Measurements from ENCODE around the gene LCAT. TPM values are rescaled to one million over a fixed set of nuclear protein-coding genes. Genes with fewer than 3 reads are reported as not detected.

Gene LCAT
- total RNA-seq, 1 donor from 2014 or later, result 1.6 TPM

DNA sequence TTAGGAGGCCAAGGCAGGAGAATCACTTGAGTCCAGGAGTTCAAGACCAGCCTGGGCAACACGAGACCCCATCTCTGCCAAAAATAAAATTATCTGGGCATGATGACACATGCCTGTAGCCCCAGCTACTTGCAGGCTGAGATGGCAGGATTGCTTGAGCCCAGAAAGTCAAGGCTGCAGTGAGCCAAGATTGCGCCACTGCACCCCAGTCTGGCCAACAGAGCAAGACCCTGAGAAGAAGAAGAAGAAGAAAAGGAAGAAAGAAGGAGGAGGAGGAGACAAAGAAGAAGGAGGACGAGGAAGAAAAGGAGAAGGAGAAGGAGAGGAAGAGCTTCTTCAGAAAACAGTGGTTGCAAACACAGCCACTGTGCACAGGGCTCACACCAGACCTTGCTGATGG is 44.8 kb upstream of the LCAT start:
- Histone ChIP-seq H3K36me3 (ENCODE audit: control insufficient read depth, insufficient read depth, low read length) (no peaks in the 10 kb centered on the region), H3K27me3 (ENCODE audit: control insufficient read depth, insufficient read depth, low read length) (no peaks in the 10 kb centered on the region), H3K4me3 (ENCODE audit: low read depth, low read length) (no peak overlapping the region)
- DNase-seq (ENCODE audit: low read depth) (no peak), FAIRE-seq (no peak)
- TF ChIP-seq, protein P1, sequence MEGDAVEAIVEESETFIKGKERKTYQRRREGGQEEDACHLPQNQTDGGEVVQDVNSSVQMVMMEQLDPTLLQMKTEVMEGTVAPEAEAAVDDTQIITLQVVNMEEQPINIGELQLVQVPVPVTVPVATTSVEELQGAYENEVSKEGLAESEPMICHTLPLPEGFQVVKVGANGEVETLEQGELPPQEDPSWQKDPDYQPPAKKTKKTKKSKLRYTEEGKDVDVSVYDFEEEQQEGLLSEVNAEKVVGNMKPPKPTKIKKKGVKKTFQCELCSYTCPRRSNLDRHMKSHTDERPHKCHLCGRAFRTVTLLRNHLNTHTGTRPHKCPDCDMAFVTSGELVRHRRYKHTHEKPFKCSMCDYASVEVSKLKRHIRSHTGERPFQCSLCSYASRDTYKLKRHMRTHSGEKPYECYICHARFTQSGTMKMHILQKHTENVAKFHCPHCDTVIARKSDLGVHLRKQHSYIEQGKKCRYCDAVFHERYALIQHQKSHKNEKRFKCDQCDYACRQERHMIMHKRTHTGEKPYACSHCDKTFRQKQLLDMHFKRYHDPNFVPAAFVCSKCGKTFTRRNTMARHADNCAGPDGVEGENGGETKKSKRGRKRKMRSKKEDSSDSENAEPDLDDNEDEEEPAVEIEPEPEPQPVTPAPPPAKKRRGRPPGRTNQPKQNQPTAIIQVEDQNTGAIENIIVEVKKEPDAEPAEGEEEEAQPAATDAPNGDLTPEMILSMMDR (IDR thresholded peaks at IDR 0.05; ENCODE audit: insufficient read depth, low read length, severe bottlenecking), result no peak

DNA sequence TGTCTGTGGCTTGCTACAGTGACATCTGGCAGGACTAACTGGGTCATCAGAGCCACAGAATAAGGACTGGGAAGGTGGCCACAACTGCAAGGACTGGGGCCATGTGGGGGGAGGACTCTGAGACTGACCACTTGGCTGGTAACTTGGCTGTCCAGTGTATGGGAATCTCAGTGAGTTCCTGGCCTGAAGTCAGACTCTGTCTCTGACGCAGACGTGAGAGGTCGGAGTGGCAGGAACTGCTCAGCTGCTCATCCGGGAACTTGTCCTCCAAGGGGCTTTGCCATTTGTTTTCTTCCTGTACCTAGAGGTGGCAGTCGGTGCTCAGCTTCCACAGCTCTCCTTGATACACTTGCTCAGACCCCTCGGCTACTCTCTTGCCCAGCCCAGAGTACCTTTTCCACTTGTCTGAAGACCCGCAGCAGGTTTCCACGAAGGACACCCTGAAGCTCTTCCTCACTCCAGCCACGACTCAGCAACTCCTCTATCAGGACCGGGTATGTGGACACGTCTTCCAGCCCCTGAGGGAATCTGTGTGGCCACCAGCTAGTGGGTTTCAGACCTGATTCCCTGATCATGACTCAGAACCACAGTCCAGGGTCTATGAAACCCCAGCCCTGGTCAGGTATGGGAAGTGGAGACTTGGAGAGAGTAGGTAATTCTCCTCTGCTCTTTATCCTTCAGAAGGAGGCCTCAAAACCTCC is 43.7 kb upstream of the LCAT start:
- peak; percentile 40 for DNase-seq (ENCODE audit: low read depth)
- Histone ChIP-seq H3K36me3 (ENCODE audit: control insufficient read depth, insufficient read depth, low read length) (no peaks in the 10 kb centered on the region), H3K27me3 (ENCODE audit: control insufficient read depth, insufficient read depth, low read length) (no peaks in the 10 kb centered on the region), H3K4me3 (ENCODE audit: low read depth, low read length) (no peak overlapping the region)
- FAIRE-seq, result no peak
- TF ChIP-seq, protein P1 (IDR thresholded peaks at IDR 0.05; ENCODE audit: insufficient read depth, low read length, severe bottlenecking), result no peak

DNA sequence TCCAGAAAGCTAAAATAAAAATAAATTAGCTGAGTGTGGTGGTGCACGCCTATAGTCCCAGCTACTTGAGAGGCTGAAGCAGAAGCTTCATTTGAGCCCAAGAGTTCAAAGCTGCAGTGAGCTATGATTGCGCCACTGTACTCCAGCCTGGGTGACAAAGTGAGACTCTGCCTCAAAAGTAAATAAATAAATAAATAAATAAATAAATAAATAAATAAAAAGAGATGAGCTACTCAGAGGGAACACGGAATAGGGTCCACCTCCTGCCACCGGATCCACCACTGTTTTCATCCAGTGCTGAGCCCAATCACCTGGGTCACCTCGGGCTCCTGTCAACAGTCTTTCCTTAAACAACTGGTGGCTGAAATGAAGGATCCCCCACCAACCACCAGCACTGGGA is 43.0 kb upstream of the LCAT start:
- TF ChIP-seq, protein P1 (IDR thresholded peaks at IDR 0.05; ENCODE audit: insufficient read depth, low read length, severe bottlenecking), result no peak
- no peak overlapping the region for H3K4me3 ChIP-seq (ENCODE audit: low read depth, low read length)
- no peak for DNase-seq (ENCODE audit: low read depth)
- no peaks in the 10 kb centered on the region for H3K27me3 ChIP-seq (ENCODE audit: control insufficient read depth, insufficient read depth, low read length)
- H3K36me3 ChIP-seq (ENCODE audit: control insufficient read depth, insufficient read depth, low read length), result no peaks in the 10 kb centered on the region
- no peak for FAIRE-seq

DNA sequence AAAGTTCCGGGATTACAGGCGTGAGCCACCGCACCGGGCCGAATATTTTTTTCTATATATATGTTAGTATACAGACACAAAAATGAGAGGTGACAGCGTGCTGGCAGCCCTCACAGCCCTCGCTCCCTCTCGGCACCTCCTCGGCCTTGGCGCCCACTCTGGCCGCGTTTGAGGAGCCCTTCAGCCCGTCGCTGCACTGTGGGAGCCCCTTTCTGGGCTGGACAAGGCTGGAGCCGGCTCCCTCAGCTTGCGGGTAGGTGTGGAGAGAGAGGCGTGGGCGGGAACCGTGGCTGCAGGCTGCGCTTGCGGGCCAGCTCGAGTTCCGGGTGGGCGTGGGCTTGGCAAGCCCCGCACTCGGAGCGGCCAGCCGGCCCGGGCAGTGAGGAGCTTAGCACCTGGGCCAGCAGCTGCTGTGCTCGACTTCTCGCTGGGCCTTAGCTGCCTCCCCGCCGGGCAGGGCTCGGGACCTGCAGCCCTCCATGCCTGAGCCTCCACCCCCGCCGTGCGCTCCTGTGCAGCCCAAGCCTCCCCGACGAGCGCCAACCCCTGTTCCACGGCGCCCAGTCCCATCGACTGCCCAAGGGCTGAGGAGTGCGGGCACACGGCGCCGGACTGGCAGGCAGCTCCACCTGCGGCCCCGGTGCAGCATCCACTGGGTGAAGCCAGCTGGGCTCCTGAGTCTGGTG is 38.2 kb upstream of the LCAT start:
- FAIRE-seq (no peak), DNase-seq (ENCODE audit: low read depth) (no peak)
- Histone ChIP-seq H3K36me3 (ENCODE audit: control insufficient read depth, insufficient read depth, low read length) (no peaks in the 10 kb centered on the region), H3K4me3 (ENCODE audit: low read depth, low read length) (no peak overlapping the region), H3K27me3 (ENCODE audit: control insufficient read depth, insufficient read depth, low read length) (peaks cover 2% of the 10 kb centered on the region)
- TF ChIP-seq, protein P1 (IDR thresholded peaks at IDR 0.05; ENCODE audit: insufficient read depth, low read length, severe bottlenecking), result no peak

DNA sequence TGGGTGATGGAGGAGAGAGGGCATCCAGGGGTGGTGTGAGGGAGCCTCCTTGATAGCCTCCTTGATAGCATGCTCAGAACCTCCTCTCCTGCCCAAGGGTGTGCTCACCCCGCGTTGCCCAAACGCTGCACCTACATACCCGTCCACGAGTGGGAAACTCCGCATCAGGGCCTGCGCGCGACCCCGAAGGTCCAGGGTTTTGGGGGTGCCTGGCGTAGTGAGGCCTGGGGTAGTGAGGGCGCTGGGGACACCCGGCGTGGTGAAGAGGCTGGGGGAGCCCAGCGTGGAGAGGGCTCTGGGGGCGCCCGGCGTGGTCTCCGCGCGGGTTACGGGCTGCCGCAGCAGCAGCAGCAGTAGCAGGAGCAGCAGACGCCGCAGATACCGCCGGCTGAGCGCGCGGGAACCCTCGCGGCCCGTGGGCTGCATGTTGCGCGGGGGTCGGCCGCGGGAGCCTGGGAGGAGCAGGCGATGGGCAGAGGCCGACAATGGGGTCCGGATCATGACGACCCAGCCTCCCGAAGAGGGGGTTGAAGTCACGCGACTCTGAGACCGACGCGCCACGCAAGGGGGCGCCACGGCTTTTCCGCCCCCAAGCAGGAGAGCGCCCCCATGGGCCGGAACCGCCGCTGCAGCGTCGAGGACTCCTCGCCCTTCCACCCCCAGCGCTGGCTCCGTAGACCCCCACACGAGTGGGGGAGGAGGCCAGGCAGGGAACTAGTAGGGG is 36.2 kb upstream of the LCAT start, which contains the start of gene DPEP3:
DPEP3 (minus strand) TSS at position 545 of the 724 bp plus-strand sequence; CDS start at position 426, 119 bp downstream.
- TF ChIP-seq, protein P1 (IDR thresholded peaks at IDR 0.05; ENCODE audit: insufficient read depth, low read length, severe bottlenecking), result peak; percentile 7
- no peak within 1 kb of the TSS for H3K4me3 ChIP-seq (ENCODE audit: low read depth, low read length)
- H3K27me3 ChIP-seq (ENCODE audit: control insufficient read depth, insufficient read depth, low read length), result peaks cover 4% of the 10 kb centered on the region
- FAIRE-seq, result no peak
- H3K36me3 ChIP-seq (ENCODE audit: control insufficient read depth, insufficient read depth, low read length), result no peaks in the 10 kb centered on the region
- no peak for DNase-seq (ENCODE audit: low read depth)
